GM19193 (cell line): ENCODE measurements around the gene ENOX1.

ENCODE experiments used
- POLR2A ChIP-seq: IDR thresholded peaks from 4 replicates; pipeline ENCODE4 v1.6.1; 2011; ENCODE audit not compliant: insufficient read depth, insufficient read length; ENCODE audit errors: extremely low read depth

Gene ENOX1

GRCh38 chr13:43191546-43191945 lies 595.2 kb downstream of the ENOX1 start:
- TF ChIP-seq POLR2A, result no peak

DNA sequence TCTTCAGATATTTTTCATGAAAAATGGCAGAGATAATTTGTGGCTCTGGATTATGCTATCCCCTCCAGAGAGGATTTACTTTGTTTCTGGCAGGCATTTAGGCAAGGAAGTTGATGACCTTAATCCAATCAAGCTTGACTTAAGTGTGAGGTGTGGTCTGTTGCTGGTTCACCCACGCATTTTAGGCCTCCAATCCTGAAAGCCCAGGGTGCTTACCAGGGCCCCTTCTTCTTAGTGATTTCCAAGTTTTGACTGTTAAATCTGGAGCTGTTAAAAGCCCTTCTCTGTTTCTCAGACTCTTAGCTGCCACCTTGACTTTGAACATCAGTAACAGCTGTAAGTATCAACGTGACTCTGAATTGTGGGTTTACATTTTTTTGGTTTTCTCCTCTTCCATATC lies 601.5 kb downstream of the ENOX1 start:
- TF ChIP-seq POLR2A, result no peak

GRCh38 chr13:43180837-43181236 lies 605.9 kb downstream of the ENOX1 start:
- no peak for TF ChIP-seq POLR2A

- no peak for TF ChIP-seq POLR2A
Measured at GRCh38 chr13:43180036-43180660, 606.6 kb downstream of the ENOX1 start.

- no peak for TF ChIP-seq POLR2A
Measured at GRCh38 chr13:43171489-43171888, 615.3 kb downstream of the ENOX1 start.

GRCh38 chr13:43170506-43170905 lies 616.3 kb downstream of the ENOX1 start:
- TF ChIP-seq POLR2A, result no peak

GRCh38 chr13:43167731-43168130 lies 619.0 kb downstream of the ENOX1 start:
- no peak for TF ChIP-seq POLR2A

- TF ChIP-seq POLR2A, result no peak
Measured at GRCh38 chr13:43166644-43167457, 619.9 kb downstream of the ENOX1 start.
